DND-41 (cell line): ENCODE data around the gene PLEKHA5.

Source experiments
- ATAC-seq: fragments of 200-7000 bp; cut with Tn5 transposase; 3 replicates; pipeline ENCODE4 v1.9.1; 2021; ENCODE audit warnings: low read depth; ENCODE audit not compliant: insufficient read depth
- DNase-seq: peaks from one replicate; pipeline ENCODE4 v3.0.0-alpha.2; 2020
- H2AFZ ChIP-seq: 2 replicates; pipeline ENCODE4 v1.6.0; 2012; ENCODE audit warnings: low read depth, low read length
- H3K27ac ChIP-seq: 2 replicates; pipeline ENCODE4 v1.5.1; 2012; ENCODE audit warnings: low read length, inconsistent platforms
- H3K27me3 ChIP-seq: fragments of 200-600 bp; sonication (generic); 2 replicates; pipeline ENCODE4 v1.6.0; 2012; ENCODE audit warnings: low read length, mild to moderate bottlenecking, inconsistent platforms; ENCODE audit not compliant: insufficient read depth, poor library complexity
- H3K36me3 ChIP-seq: 2 replicates; pipeline ENCODE4 v1.5.1; 2012; ENCODE audit warnings: low read length, inconsistent platforms; ENCODE audit not compliant: insufficient read depth
- H3K4me1 ChIP-seq: 2 replicates; pipeline ENCODE4 v1.5.1; 2012; ENCODE audit warnings: mild to moderate bottlenecking, low read length; ENCODE audit not compliant: insufficient read depth
- H3K4me2 ChIP-seq: 2 replicates; pipeline ENCODE4 v1.6.0; 2012; ENCODE audit warnings: mild to moderate bottlenecking, moderate library complexity, low read length, inconsistent platforms; ENCODE audit not compliant: insufficient read depth
- H3K4me3 ChIP-seq, 2 experiments: fragments of 200-600 bp in 1 of 2; shearing (Covaris generic) in 1 of 2; 2 replicates each; pipeline ENCODE4 v1.5.1; 2012 to 2016; ENCODE audit warnings: inconsistent platforms in 2 of 2, low read length in 2 of 2, mild to moderate bottlenecking in 2 of 2, low read depth in 1 of 2, moderate library complexity in 1 of 2
- H3K79me2 ChIP-seq: 2 replicates; pipeline ENCODE4 v1.6.0; 2012; ENCODE audit warnings: low read length, inconsistent platforms; ENCODE audit not compliant: insufficient read depth
- H3K9ac ChIP-seq: 2 replicates; pipeline ENCODE4 v1.6.0; 2012; ENCODE audit warnings: low read depth, mild to moderate bottlenecking, inconsistent platforms, low read length, moderate library complexity
- H3K9me3 ChIP-seq: 2 replicates; pipeline ENCODE4 v1.5.1; 2012; ENCODE audit warnings: low read length, moderate library complexity, mild to moderate bottlenecking, inconsistent platforms; ENCODE audit not compliant: insufficient read depth, severe bottlenecking
- H4K20me1 ChIP-seq: 2 replicates; pipeline ENCODE4 v1.6.0; 2012; ENCODE audit warnings: low read length; ENCODE audit not compliant: insufficient read depth
- EZH2 ChIP-seq: IDR thresholded peaks from 3 replicates; pipeline ENCODE4 v1.6.1; 2012; ENCODE audit warnings: borderline replicate concordance, low read depth, mild to moderate bottlenecking, moderate library complexity, low read length, inconsistent platforms; ENCODE audit not compliant: severe bottlenecking
- TF ChIP-seq, protein P1 (sequence below): IDR thresholded peaks from 2 replicates; pipeline ENCODE4 v1.5.1; 2012; ENCODE audit warnings: borderline replicate concordance, low read length, moderate library complexity, mild to moderate bottlenecking; ENCODE audit not compliant: poor library complexity, severe bottlenecking; ENCODE audit errors: extremely low read depth

PLEKHA5 gene

DNA sequence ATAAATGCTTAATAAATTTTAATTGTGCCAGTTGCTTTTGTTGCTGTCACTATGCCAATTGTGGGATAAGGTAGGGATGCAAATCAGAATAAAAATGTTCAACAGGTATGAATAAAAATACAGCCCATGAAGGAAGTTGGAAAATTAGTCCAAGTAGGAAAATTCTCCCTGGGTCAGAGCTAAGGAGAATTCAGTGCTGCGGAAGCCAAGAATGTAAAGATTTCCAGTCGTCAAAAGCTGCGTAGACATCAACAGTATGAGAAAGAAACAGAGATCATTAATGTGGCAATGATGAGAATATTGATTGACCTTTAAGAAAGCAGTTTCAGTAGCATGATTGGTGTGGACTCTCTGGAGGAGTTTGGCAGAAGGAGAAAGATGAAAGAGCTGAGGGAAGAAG, 87.9 kb downstream of the PLEKHA5 start:
- Histone ChIP-seq H3K27me3 (no peaks in the 10 kb centered on the region), H3K9ac (no peak overlapping the region), H3K9me3 (no peaks in the 10 kb centered on the region), H3K27ac (no peak overlapping the region), H3K79me2 (no peaks in the 10 kb centered on the region), H3K4me2 (no peak overlapping the region), H2AFZ (no peak overlapping the region), H3K4me1 (no peaks in the 10 kb centered on the region), H3K4me3 (no peak overlapping the region), H3K36me3 (no peaks in the 10 kb centered on the region), H4K20me1 (no peaks in the 10 kb centered on the region)
- no peak for ATAC-seq
- TF ChIP-seq, protein P1, sequence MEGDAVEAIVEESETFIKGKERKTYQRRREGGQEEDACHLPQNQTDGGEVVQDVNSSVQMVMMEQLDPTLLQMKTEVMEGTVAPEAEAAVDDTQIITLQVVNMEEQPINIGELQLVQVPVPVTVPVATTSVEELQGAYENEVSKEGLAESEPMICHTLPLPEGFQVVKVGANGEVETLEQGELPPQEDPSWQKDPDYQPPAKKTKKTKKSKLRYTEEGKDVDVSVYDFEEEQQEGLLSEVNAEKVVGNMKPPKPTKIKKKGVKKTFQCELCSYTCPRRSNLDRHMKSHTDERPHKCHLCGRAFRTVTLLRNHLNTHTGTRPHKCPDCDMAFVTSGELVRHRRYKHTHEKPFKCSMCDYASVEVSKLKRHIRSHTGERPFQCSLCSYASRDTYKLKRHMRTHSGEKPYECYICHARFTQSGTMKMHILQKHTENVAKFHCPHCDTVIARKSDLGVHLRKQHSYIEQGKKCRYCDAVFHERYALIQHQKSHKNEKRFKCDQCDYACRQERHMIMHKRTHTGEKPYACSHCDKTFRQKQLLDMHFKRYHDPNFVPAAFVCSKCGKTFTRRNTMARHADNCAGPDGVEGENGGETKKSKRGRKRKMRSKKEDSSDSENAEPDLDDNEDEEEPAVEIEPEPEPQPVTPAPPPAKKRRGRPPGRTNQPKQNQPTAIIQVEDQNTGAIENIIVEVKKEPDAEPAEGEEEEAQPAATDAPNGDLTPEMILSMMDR: no peak
- TF ChIP-seq EZH2: no peak
- DNase-seq: no peak

DNA sequence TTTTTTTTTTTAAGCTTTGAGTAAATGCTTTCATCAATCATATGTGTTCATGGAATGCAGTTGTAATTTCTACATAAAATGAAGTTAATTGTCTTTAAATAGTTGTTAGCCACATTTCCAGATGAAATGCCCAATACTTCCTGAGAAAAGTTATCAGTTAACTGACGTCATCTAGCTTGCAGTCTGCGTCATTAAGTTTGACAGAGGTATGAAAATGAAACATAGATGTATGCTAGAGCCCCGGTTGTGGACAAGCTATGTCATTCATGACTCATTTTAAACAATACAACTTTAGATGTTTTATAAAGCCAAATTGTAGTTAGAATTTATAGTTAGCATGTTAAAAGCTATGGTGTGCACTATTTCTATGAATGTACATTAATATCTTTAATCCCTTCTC, 90.7 kb downstream of the PLEKHA5 start:
- Histone ChIP-seq H3K9me3 (no peaks in the 10 kb centered on the region), H3K27ac (no peak overlapping the region), H3K27me3 (no peaks in the 10 kb centered on the region), H3K4me1 (no peaks in the 10 kb centered on the region), H4K20me1 (no peaks in the 10 kb centered on the region), H3K4me2 (no peak overlapping the region), H3K4me3 (no peak overlapping the region), H3K79me2 (no peaks in the 10 kb centered on the region), H2AFZ (no peak overlapping the region), H3K36me3 (no peaks in the 10 kb centered on the region), H3K9ac (no peak overlapping the region)
- DNase-seq (no peak), ATAC-seq (no peak)
- TF ChIP-seq, protein P1: no peak
- no peak for TF ChIP-seq EZH2

DNA sequence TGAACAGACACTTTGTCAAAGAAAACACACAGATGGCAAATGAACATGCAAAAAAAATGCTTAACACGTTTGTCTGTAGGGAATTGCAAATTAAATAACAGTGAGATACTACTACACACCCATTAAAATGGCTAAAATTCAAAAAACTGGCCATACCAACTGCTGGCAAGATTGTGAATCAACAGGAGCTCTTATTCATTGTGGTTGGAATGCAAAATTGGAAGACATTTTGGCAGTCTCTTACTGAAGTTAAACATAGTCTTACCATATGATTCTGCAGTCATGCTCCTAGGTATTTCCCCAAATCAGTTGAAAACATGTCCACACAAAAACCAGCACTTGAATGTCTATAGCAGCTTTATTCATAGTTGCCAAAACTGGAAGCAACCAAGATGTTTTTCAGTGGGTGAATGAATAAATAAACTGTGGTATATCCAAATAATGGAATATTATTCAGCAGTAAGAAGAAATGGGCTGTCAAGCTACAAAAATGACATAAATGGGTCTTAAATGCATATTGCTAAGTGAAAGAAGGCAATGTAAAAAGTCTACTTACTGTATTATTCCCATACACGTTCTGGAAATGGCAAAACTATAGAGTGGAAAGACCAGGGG, 91.4 kb downstream of the PLEKHA5 start:
- no peaks in the 10 kb centered on the region for H3K9me3 ChIP-seq
- H3K79me2 ChIP-seq: no peaks in the 10 kb centered on the region
- no peak overlapping the region for H2AFZ ChIP-seq
- TF ChIP-seq, protein P1: no peak
- TF ChIP-seq EZH2: no peak
- no peak overlapping the region for H3K27ac ChIP-seq
- no peaks in the 10 kb centered on the region for H3K27me3 ChIP-seq
- DNase-seq (no peak), ATAC-seq (no peak)
- H3K9ac ChIP-seq: no peak overlapping the region
- no peak overlapping the region for H3K4me2 ChIP-seq
- H3K4me1 ChIP-seq: no peaks in the 10 kb centered on the region
- no peak overlapping the region for H3K4me3 ChIP-seq
- H3K36me3 ChIP-seq: no peaks in the 10 kb centered on the region
- no peaks in the 10 kb centered on the region for H4K20me1 ChIP-seq

DNA sequence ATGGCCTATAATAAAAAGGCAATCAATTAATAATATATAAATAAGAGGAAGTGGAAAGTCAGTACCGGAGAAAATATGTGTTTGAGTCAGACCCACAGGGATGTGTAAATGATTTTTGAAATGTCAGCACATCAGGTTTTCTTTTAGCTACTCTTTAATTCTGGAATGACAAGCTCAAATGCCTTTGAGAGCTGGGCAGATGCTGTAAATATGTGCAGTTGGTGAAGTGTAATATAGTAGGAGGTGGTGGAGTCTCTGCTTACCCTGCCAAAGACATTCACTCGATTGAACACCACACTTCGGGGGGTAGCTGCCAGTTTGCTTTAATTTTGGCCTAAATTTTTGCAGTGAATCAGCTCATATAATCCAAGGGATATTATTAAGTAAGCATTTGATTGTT, 93.0 kb downstream of the PLEKHA5 start:
- no peak overlapping the region for H3K4me3 ChIP-seq
- no peak for ATAC-seq
- H3K9me3 ChIP-seq: no peaks in the 10 kb centered on the region
- DNase-seq: no peak
- H3K27me3 ChIP-seq: no peaks in the 10 kb centered on the region
- no peaks in the 10 kb centered on the region for H3K4me1 ChIP-seq
- H4K20me1 ChIP-seq: no peaks in the 10 kb centered on the region
- H3K36me3 ChIP-seq: no peaks in the 10 kb centered on the region
- no peak overlapping the region for H2AFZ ChIP-seq
- H3K4me2 ChIP-seq: no peak overlapping the region
- TF ChIP-seq, protein P1: no peak
- no peak overlapping the region for H3K9ac ChIP-seq
- H3K79me2 ChIP-seq: no peaks in the 10 kb centered on the region
- H3K27ac ChIP-seq: no peak overlapping the region
